CD4-positive, alpha-beta T cell (primary cell): ENCODE data around the gene USPL1. TPM values are rescaled to one million over a fixed set of nuclear protein-coding genes. Genes with fewer than 3 reads are reported as not detected.

Experiments
- ATAC-seq: fragments of 200-7000 bp; cut with Tn5 transposase; one replicate; pipeline ENCODE4 v1.10.0; 2022; ENCODE audit warnings: mild to moderate bottlenecking; ENCODE audit not compliant: poor library complexity
- CTCF ChIA-PET: fragments of 350-600 bp; sonication (Branson Sonifier 250); formaldehyde crosslinking; loops from one replicate; lab custom pipeline; 2021; ENCODE audit warnings: antibody characterized with exemption, inconsistent platforms; lab: Charles Lee
- POLR2A ChIA-PET: fragments of 350-600 bp; sonication (Branson Sonifier 250); formaldehyde crosslinking; loops from one replicate; lab custom pipeline; 2021; ENCODE audit warnings: antibody characterized with exemption, inconsistent platforms; lab: Charles Lee
- DNase-seq, 14 experiments: peaks; one replicate each; pipeline ENCODE4 v3.0.0-alpha.2; 2013 to 2020; ENCODE audit warnings: mixed read lengths in 2 of 14
- H3K27ac ChIP-seq, 2 donors: one replicate each; pipeline versions ENCODE4 v1.5.1 to v1.7.0; 2013; ENCODE audit warnings: low read length in 2 of 2, low read depth in 1 of 2, mild to moderate bottlenecking in 1 of 2
- H3K27me3 ChIP-seq, 2 experiments: 1 replicate in 1 of 2; 2 replicates in 1 of 2; pipeline versions ENCODE4 v1.6.1 to v1.7.0; 2013; ENCODE audit warnings: low read length in 2 of 2, control low read depth in 1 of 2, mild to moderate bottlenecking in 1 of 2, moderate library complexity in 1 of 2; ENCODE audit not compliant: insufficient read depth in 2 of 2, control insufficient read depth in 1 of 2
- H3K36me3 ChIP-seq: one replicate; pipeline ENCODE4 v1.6.1; 2013; ENCODE audit warnings: low read length, control low read depth; ENCODE audit not compliant: insufficient read depth
- H3K4me1 ChIP-seq: one replicate; pipeline ENCODE4 v1.6.1; 2013; ENCODE audit warnings: low read length, control low read depth; ENCODE audit not compliant: insufficient read depth
- H3K4me3 ChIP-seq: one replicate; pipeline ENCODE4 v1.5.1; 2013; ENCODE audit warnings: mild to moderate bottlenecking, low read length, moderate library complexity
- H3K9me3 ChIP-seq, 2 experiments: 1 replicate in 1 of 2; 2 replicates in 1 of 2; pipeline versions ENCODE4 v1.6.1 to v1.7.0; 2013; ENCODE audit warnings: low read length in 2 of 2, mild to moderate bottlenecking in 2 of 2, control low read depth in 1 of 2, moderate library complexity in 1 of 2; ENCODE audit not compliant: control insufficient read depth in 1 of 2, insufficient read depth in 1 of 2
- H3K27ac Mint-ChIP-seq: one replicate; pipeline ENCODE4 v1.8.0; 2020; ENCODE audit warnings: mixed read lengths
- H3K27me3 Mint-ChIP-seq: one replicate; pipeline ENCODE4 v1.8.0; 2021; ENCODE audit warnings: mixed read lengths
- H3K36me3 Mint-ChIP-seq: one replicate; pipeline ENCODE4 v1.8.0; 2021; ENCODE audit warnings: low read depth, mixed read lengths
- H3K4me1 Mint-ChIP-seq: one replicate; pipeline ENCODE4 v1.8.0; 2021; ENCODE audit warnings: low read depth, mixed read lengths
- H3K4me3 Mint-ChIP-seq: one replicate; pipeline ENCODE4 v1.8.0; 2020; ENCODE audit warnings: mild to moderate bottlenecking, mixed read lengths
- H3K9me3 Mint-ChIP-seq: one replicate; pipeline ENCODE4 v1.8.0; 2020; ENCODE audit warnings: mixed read lengths
- intact Hi-C, 2 experiments: fragments of 100-400 bp; cut with DNase I in 1 of 2; cut with micrococcal nuclease in 1 of 2; formaldehyde crosslinking; loops; one replicate each; pipeline versions ENCODE4 v1.15.1 to v1.9.0; 2023 to 2025; cut with DNase I, micrococcal nuclease
- total RNA-seq, 174 experiments: library from RNA in 2 of 174; stranded (reverse) in 2 of 174; gene quantifications; one replicate each; pipeline ENCODE4 v1.2.3 and lab custom pipeline; 2021 to 2026
- TF ChIP-seq, protein P1 (sequence below): fragments of 200-600 bp; IDR thresholded peaks from one replicate; pipeline ENCODE4 v1.8.0; 2022; ENCODE audit warnings: antibody characterized with exemption, mild to moderate bottlenecking

USPL1 gene
- total RNA-seq, 2 experiments from 2014 or later, result 41.2 to 42.0 TPM

DNA sequence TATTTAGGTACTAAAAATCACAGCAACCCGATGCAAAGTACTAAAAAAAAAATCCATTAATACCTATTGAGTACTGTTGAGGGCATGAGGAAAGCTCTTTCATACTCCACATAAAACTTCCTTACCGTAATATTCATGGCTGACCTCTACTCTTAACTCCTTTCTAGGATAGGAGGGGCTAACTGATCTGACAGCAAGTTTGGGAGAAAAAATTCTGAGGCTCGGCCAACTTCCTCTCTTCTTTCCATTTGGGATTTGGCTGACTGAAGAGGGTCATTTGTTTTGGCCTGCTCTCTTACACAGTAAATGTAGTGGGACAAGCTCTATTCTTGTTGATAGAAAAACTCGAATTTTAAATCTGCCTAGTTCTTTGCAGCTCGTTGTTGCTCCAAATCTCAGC, 9.4 kb upstream of the USPL1 start:
- peaks cover 54% of the 10 kb centered on the region for H3K4me1 Mint-ChIP-seq
- no peaks in the 10 kb centered on the region for H3K36me3 ChIP-seq
- no peak for DNase-seq
- CTCF ChIA-PET, result interaction anchor here (2.7 kb wide), 1 partner anchor 9 kb away, joined by 19 read pairs; the partner anchor contains the start of gene USPL1
- ATAC-seq, result no peak
- TF ChIP-seq, protein P1, sequence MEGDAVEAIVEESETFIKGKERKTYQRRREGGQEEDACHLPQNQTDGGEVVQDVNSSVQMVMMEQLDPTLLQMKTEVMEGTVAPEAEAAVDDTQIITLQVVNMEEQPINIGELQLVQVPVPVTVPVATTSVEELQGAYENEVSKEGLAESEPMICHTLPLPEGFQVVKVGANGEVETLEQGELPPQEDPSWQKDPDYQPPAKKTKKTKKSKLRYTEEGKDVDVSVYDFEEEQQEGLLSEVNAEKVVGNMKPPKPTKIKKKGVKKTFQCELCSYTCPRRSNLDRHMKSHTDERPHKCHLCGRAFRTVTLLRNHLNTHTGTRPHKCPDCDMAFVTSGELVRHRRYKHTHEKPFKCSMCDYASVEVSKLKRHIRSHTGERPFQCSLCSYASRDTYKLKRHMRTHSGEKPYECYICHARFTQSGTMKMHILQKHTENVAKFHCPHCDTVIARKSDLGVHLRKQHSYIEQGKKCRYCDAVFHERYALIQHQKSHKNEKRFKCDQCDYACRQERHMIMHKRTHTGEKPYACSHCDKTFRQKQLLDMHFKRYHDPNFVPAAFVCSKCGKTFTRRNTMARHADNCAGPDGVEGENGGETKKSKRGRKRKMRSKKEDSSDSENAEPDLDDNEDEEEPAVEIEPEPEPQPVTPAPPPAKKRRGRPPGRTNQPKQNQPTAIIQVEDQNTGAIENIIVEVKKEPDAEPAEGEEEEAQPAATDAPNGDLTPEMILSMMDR, result no peak
- peak overlapping the region in 1 of 2 donors; percentile 25 for H3K27ac ChIP-seq
- H3K27me3 ChIP-seq, result no peaks in the 10 kb centered on the region
- H3K9me3 ChIP-seq, result no peaks in the 10 kb centered on the region
- H3K4me3 Mint-ChIP-seq, result no peak overlapping the region
- peaks cover 14% of the 10 kb centered on the region for H3K4me1 ChIP-seq
- no peaks in the 10 kb centered on the region for H3K9me3 Mint-ChIP-seq
- POLR2A ChIA-PET, result interaction anchor here (1.2 to 4.0 kb wide), 3 partner anchors 8 to 234 kb away, joined by 4 to 82 read pairs (median 5); partner anchors contain the start of gene USPL1
- no peaks in the 10 kb centered on the region for H3K36me3 Mint-ChIP-seq
- peak overlapping the region; percentile 92 for H3K27ac Mint-ChIP-seq
- no peaks in the 10 kb centered on the region for H3K27me3 Mint-ChIP-seq
- no peak overlapping the region for H3K4me3 ChIP-seq
- intact Hi-C loops, result loop anchor here (1.0 kb wide), 2 partner anchors 8 to 9 kb away; partner anchors contain the start of gene USPL1 (in 1 of the 2)

GRCh38 chr13:30610311-30610710, 7.4 kb upstream of the USPL1 start:
- Histone ChIP-seq H3K4me3 (no peak overlapping the region), H3K4me1 (peaks cover 14% of the 10 kb centered on the region), H3K27ac (no peak overlapping the region), H3K9me3 (no peaks in the 10 kb centered on the region), H3K36me3 (no peaks in the 10 kb centered on the region), H3K27me3 (no peaks in the 10 kb centered on the region)
- Mint-ChIP-seq H3K27ac (peak overlapping the region; percentile 19), H3K9me3 (no peaks in the 10 kb centered on the region), H3K4me1 (peaks cover 66% of the 10 kb centered on the region), H3K27me3 (no peaks in the 10 kb centered on the region), H3K36me3 (peaks cover 4% of the 10 kb centered on the region), H3K4me3 (no peak overlapping the region)
- CTCF ChIA-PET, result no interaction called here
- POLR2A ChIA-PET, result interaction anchor here (0.6 kb wide), 1 partner anchor 40 kb away, joined by 3 read pairs; no protein-coding TSS in a partner anchor
- TF ChIP-seq, protein P1, result no peak
- intact Hi-C loops, result loop anchor here in 1 of 2 experiments (5.0 to 10.0 kb wide), 3 partner anchors 43 to 1016 kb away; partner anchors contain the start of gene SLC7A1
- no peak for ATAC-seq
- no peak for DNase-seq

DNA sequence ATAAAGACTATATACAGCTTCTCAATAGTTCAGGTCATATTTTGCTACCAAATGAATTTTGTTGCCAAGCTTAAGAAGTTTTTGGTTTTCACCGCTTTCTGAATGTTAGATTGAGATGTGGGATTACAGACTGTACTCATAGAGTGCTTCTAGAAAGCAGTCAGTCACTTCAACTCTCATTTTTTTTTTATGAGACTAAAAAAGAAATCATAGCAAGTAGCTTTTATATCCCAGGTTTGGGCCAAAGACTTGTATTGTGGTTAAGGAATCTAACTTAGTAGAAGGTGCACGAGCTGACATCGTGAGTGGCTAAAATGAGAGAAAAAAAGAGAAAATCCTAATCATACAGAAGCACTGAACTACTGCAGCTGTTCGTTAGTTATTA, 2.2 kb upstream of the USPL1 start:
- H3K4me1 ChIP-seq, result peaks cover 7% of the 10 kb centered on the region
- no peak for DNase-seq
- Mint-ChIP-seq H3K9me3 (no peaks in the 10 kb centered on the region), H3K4me1 (peaks cover 38% of the 10 kb centered on the region), H3K36me3 (peaks cover 15% of the 10 kb centered on the region), H3K4me3 (no peak overlapping the region), H3K27me3 (no peaks in the 10 kb centered on the region), H3K27ac (no peak overlapping the region)
- ChIA-PET POLR2A (interaction anchor here (0.9 to 4.3 kb wide), 22 partner anchors 8 to 765 kb away, joined by 3 to 119 read pairs (median 16); partner anchors contain the start of genes ALOX5AP, HMGB1 and UBL3), CTCF (interaction anchor here (0.9 to 1.4 kb wide), 4 partner anchors 8 to 501 kb away, joined by 3 read pairs; no protein-coding TSS in a partner anchor)
- TF ChIP-seq, protein P1, result no peak
- intact Hi-C loops, result loop anchor here (5.0 to 10.0 kb wide), 5 partner anchors 129 to 1021 kb away; partner anchors contain the start of genes KATNAL1 (in 2 of the 2) and SLC7A1 (in 1 of the 2)
- H3K9me3 ChIP-seq, result no peaks in the 10 kb centered on the region
- no peaks in the 10 kb centered on the region for H3K36me3 ChIP-seq
- H3K27ac ChIP-seq, result peak overlapping the region; percentile 95 to 99
- no peak for ATAC-seq
- no peaks in the 10 kb centered on the region for H3K27me3 ChIP-seq
- peak overlapping the region; percentile 89 for H3K4me3 ChIP-seq
